Gastrocnemius medialis (tissue), 4 donors: ENCODE results near the gene TKTL1. TPM values are rescaled to one million over a fixed set of nuclear protein-coding genes. Genes with fewer than 3 reads are reported as not detected.
A peak's percentile ranks its signal among the peaks of the same experiment; 100 is the strongest.

Experiments
- ATAC-seq, 2 donors: fragments of 150-250 bp; one replicate each; pipeline ENCODE4 v1.9.1; 2016
- DNase-seq, 2 donors: peaks; one replicate each; pipeline ENCODE4 v3.0.0-alpha.2; 2019
- H3K27ac ChIP-seq, 4 donors: fragments of 200-600 bp; sonication (generic); 1 replicate in 1 of 4; 2 replicates in 3 of 4; pipeline ENCODE4 v1.5.1; 2016 to 2018; ENCODE audit warnings: mild to moderate bottlenecking in 2 of 4, moderate library complexity in 1 of 4
- H3K27me3 ChIP-seq, 3 donors: fragments of 200-600 bp; sonication (generic) in 2 of 3; 1 replicate in 1 of 3; 2 replicates in 2 of 3; pipeline versions ENCODE4 v1.5.1 to v1.6.0; 2016 to 2019; ENCODE audit warnings: mild to moderate bottlenecking in 1 of 3, moderate library complexity in 1 of 3
- H3K36me3 ChIP-seq, 2 donors: fragments of 200-600 bp; sonication (generic) in 1 of 2; one replicate each; pipeline ENCODE4 v1.5.1; 2017 to 2018
- H3K4me1 ChIP-seq, 2 donors: fragments of 200-600 bp; sonication (generic) in 1 of 2; one replicate each; pipeline ENCODE4 v1.5.1; 2016 to 2017; ENCODE audit warnings: mild to moderate bottlenecking in 2 of 2
- H3K4me3 ChIP-seq, 4 donors: fragments of 200-600 bp; sonication (generic) in 3 of 4; 1 replicate in 1 of 4; 2 replicates in 3 of 4; pipeline ENCODE4 v1.5.1; 2016 to 2019; ENCODE audit warnings: mild to moderate bottlenecking in 2 of 4
- H3K9me3 ChIP-seq, 3 donors: fragments of 200-600 bp; sonication (generic) in 2 of 3; 1 replicate in 1 of 3; 2 replicates in 2 of 3; pipeline ENCODE4 v1.5.1; 2016 to 2019
- POLR2A ChIP-seq, 2 donors: fragments of 450-650 bp; IDR thresholded peaks; one replicate each; pipeline ENCODE4 v1.6.1; 2017; ENCODE audit warnings: antibody characterized with exemption in 2 of 2, mild to moderate bottlenecking in 2 of 2, moderate library complexity in 2 of 2
- in situ Hi-C, 4 donors: fragments of 200-750 bp; cut with MboI; loops; one replicate each; pipeline versions ENCODE4 v1.15.0 to v1.8.0; 2017; ENCODE audit warnings: low sequenced_read_pairs in 4 of 4
- intact Hi-C: fragments of 100-400 bp; cut with DNase I; formaldehyde crosslinking; loops from one replicate; pipeline ENCODE4 v1.15.1; 2023; ENCODE audit warnings: low total_unique reads
- total RNA-seq, 4 donors: library from RNA; depleted of rRNA; stranded (reverse); fragments of >200 nt; gene quantifications; one replicate each; pipeline versions ENCODE4 v1.1.0 to v1.2.3, GENCODE V29; 2016
- TF ChIP-seq, protein P1 (sequence below), 5 experiments: fragments of 450-650 bp in 3 of 5; fragments of 200-600 bp in 2 of 5; sonication (generic) in 2 of 5; IDR thresholded peaks in 4 of 5; conservative IDR thresholded peaks in 1 of 5; 1 replicate in 4 of 5; 2 replicates in 1 of 5; pipeline ENCODE4 v1.5.1; 2016 to 2019; ENCODE audit warnings: antibody characterized with exemption in 5 of 5, mild to moderate bottlenecking in 3 of 5, moderate library complexity in 3 of 5

Gene TKTL1
- total RNA-seq, 4 donors from 2014 or later, result 0.09 to 0.36 (median 0.10) TPM; not detected in 1

DNA sequence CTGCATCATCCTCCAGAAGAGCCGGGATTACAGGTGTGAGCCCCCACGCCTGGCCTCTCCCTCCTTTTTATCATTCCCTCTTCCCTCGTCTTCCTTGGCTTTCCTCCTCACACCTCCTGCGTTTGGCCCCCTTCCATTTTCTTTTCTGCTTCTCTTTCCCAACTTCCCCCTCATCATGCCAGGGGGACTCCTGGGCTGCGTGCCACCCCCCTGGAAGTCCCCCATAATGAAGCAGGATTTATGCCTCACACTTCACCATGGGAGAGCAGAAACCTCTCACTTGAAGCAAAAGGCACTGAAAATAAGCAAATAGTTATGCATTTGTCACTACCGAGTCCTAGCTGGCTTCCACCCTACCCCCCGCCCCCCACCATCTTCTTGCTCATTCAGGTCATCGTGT, 7.9 kb downstream of the TKTL1 start:
- Histone ChIP-seq H3K9me3 (no peaks in the 10 kb centered on the region), H3K27ac (no peak overlapping the region), H3K4me3 (no peak overlapping the region), H3K4me1 (no peaks in the 10 kb centered on the region), H3K36me3 (no peaks in the 10 kb centered on the region), H3K27me3 (no peaks in the 10 kb centered on the region)
- ATAC-seq (no peak), DNase-seq (no peak)
- TF ChIP-seq POLR2A (IDR thresholded peaks at IDR 0.05), result no peak
- TF ChIP-seq, protein P1, sequence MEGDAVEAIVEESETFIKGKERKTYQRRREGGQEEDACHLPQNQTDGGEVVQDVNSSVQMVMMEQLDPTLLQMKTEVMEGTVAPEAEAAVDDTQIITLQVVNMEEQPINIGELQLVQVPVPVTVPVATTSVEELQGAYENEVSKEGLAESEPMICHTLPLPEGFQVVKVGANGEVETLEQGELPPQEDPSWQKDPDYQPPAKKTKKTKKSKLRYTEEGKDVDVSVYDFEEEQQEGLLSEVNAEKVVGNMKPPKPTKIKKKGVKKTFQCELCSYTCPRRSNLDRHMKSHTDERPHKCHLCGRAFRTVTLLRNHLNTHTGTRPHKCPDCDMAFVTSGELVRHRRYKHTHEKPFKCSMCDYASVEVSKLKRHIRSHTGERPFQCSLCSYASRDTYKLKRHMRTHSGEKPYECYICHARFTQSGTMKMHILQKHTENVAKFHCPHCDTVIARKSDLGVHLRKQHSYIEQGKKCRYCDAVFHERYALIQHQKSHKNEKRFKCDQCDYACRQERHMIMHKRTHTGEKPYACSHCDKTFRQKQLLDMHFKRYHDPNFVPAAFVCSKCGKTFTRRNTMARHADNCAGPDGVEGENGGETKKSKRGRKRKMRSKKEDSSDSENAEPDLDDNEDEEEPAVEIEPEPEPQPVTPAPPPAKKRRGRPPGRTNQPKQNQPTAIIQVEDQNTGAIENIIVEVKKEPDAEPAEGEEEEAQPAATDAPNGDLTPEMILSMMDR (IDR thresholded peaks at IDR 0.05 in 4 of 5, conservative IDR thresholded peaks at IDR 0.05 in 1 of 5), result no peak
- intact Hi-C loops, result no loop called here
- in situ Hi-C loops, result no loop called here

- Histone ChIP-seq H3K27ac (no peak overlapping the region), H3K4me1 (no peaks in the 10 kb centered on the region)
- ATAC-seq, result no peak
These were observed 9.3 kb downstream of the TKTL1 start for GRCh38 chrX:154304846-154305245.

DNA sequence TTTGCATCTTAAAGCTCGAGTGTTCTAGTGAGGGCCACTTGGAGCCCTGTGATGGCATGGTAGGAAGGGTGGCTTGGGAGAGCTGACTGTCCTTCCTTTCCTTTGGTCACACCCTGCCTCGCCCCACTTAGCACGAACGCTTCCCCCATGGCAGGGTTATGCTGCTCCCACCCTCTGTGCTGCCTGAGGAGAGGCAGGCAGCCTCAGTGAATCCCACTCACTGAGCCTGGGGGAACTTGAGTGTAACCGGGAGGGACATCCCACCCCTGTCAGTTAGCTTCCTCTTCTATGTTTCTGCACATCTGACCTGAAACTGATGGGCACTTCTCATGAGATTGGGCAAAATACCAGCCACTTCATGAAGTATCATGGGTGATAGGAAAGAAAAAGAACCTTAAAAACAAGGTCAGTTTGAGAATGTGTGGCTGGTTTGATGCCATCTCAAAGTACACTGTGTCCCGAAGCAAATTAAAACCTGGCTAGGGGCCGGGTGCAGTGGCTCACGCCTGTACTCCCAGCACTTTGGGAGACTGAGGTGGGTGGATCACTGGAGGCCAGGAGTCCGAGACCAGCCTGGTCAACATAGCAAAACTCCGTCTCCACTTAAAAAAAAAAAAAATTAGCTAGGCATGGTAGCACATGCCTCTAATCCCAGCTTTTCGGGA, 10.1 kb downstream of the TKTL1 start:
- no peaks in the 10 kb centered on the region for H3K27me3 ChIP-seq
- intact Hi-C loops (no loop called here), in situ Hi-C loops (no loop called here)
- H3K27ac ChIP-seq, result no peak overlapping the region
- H3K4me1 ChIP-seq, result no peaks in the 10 kb centered on the region
- TF ChIP-seq, protein P1 (IDR thresholded peaks at IDR 0.05 in 4 of 5, conservative IDR thresholded peaks at IDR 0.05 in 1 of 5), result no peak
- TF ChIP-seq POLR2A (IDR thresholded peaks at IDR 0.05), result no peak
- H3K9me3 ChIP-seq, result no peaks in the 10 kb centered on the region
- no peak for ATAC-seq
- no peaks in the 10 kb centered on the region for H3K36me3 ChIP-seq
- H3K4me3 ChIP-seq, result no peak overlapping the region
- no peak for DNase-seq

More at GRCh38 chrX:154304846-154305245, 9.3 kb downstream of the TKTL1 start:
- in situ Hi-C loops (no loop called here), intact Hi-C loops (no loop called here)
- TF ChIP-seq POLR2A (IDR thresholded peaks at IDR 0.05), result no peak
- TF ChIP-seq, protein P1 (IDR thresholded peaks at IDR 0.05 in 4 of 5, conservative IDR thresholded peaks at IDR 0.05 in 1 of 5), result no peak
- Histone ChIP-seq H3K9me3 (no peaks in the 10 kb centered on the region), H3K4me3 (no peak overlapping the region), H3K36me3 (no peaks in the 10 kb centered on the region), H3K27me3 (no peaks in the 10 kb centered on the region)
- no peak for DNase-seq

GRCh38 chrX:154307202-154307601, 11.6 kb downstream of the TKTL1 start:
- H3K4me3 ChIP-seq, result no peak overlapping the region
- no peaks in the 10 kb centered on the region for H3K4me1 ChIP-seq
- no peaks in the 10 kb centered on the region for H3K9me3 ChIP-seq
- no peaks in the 10 kb centered on the region for H3K27me3 ChIP-seq
- DNase-seq, result no peak
- intact Hi-C loops, result no loop called here
- no peak for ATAC-seq
- H3K36me3 ChIP-seq, result no peaks in the 10 kb centered on the region
- in situ Hi-C loops, result no loop called here
- TF ChIP-seq POLR2A (IDR thresholded peaks at IDR 0.05), result no peak
- H3K27ac ChIP-seq, result no peak overlapping the region

DNA sequence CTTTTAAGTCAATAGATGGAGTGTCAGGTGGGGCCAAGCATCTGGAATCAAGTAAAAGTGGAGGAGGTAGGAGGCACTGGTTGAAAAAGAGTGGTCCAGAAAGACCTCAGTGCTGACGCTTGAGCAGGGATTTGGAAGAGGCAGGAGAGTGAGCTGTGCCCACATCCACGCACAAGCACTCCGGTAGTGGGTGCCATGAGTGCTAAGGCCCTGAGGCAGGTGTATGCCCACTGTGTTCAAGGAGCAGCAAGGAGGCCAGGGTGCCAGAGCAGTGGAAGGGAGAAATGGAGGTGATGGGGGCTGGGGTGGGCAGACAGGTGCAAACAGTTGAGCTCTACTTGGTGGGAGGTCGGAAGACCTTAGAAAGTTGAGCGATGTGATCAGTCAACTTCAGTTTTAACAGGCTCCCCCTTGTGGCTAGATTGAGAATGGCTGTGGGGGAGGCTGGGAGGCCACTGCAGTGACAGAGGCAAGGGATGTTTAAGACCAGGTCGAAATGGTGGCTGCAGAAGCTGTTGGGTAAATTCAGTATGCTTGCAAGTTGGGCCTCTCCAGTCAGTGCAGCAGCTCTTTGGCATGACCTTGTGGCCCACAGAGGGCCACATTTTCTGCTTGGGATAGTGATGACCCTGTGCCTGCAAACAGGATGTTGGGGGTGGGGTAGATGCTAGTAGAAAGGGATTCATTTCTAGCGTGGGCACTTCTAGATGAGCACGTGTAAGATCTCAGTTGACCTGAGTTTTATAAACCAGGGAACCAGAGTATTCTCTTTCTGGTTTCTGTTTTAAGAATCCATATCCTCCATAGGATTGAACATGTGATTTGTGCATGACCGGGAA, 12.7 kb downstream of the TKTL1 start:
- no peaks in the 10 kb centered on the region for H3K36me3 ChIP-seq
- in situ Hi-C loops, result no loop called here
- H3K9me3 ChIP-seq, result no peaks in the 10 kb centered on the region
- TF ChIP-seq POLR2A (IDR thresholded peaks at IDR 0.05), result no peak
- TF ChIP-seq, protein P1 (IDR thresholded peaks at IDR 0.05 in 4 of 5, conservative IDR thresholded peaks at IDR 0.05 in 1 of 5), result peak; percentile 29 to 70 (median 65)
- peak; percentile 49 to 63 for ATAC-seq
- H3K4me1 ChIP-seq, result no peaks in the 10 kb centered on the region
- no peak overlapping the region for H3K4me3 ChIP-seq
- intact Hi-C loops, result no loop called here
- H3K27ac ChIP-seq, result no peak overlapping the region
- no peaks in the 10 kb centered on the region for H3K27me3 ChIP-seq
- peak in 1 of 2 donors; percentile 29 for DNase-seq
